ENCODE data around the gene NRL.
A peak's percentile ranks its signal among the peaks of the same experiment; 100 is the strongest.

Gene NRL

GRCh38 chr14:24066496-24067132 is 48.1 kb downstream of the NRL start:
- DNase-seq (ENCODE audit: low read depth, low spot score): no peak

DNA sequence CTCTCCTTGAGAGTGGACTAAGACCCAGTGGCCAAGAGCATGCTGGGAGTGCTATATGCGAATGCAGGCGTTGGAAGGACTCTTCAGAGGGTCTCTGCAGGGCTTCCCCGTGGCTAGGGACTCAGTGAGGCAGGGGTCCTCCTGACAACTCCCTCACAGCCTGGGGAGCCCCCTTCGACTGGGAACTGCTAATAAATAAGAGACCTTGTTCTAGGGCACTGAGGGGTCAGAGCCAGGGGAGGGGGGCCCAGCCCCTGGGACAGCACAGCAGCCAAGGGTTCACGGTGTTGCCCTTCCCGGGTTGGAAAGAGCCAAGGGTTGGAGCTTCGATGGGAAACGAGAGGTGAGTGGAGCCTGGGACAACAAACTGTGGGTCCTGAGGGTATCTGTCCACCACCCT is 49.3 kb downstream of the NRL start:
- DNase-seq (ENCODE audit: low read depth, low spot score): no peak

GRCh38 chr14:24064856-24065255 is 49.9 kb downstream of the NRL start:
- DNase-seq (ENCODE audit: low read depth, low spot score): no peak

DNA sequence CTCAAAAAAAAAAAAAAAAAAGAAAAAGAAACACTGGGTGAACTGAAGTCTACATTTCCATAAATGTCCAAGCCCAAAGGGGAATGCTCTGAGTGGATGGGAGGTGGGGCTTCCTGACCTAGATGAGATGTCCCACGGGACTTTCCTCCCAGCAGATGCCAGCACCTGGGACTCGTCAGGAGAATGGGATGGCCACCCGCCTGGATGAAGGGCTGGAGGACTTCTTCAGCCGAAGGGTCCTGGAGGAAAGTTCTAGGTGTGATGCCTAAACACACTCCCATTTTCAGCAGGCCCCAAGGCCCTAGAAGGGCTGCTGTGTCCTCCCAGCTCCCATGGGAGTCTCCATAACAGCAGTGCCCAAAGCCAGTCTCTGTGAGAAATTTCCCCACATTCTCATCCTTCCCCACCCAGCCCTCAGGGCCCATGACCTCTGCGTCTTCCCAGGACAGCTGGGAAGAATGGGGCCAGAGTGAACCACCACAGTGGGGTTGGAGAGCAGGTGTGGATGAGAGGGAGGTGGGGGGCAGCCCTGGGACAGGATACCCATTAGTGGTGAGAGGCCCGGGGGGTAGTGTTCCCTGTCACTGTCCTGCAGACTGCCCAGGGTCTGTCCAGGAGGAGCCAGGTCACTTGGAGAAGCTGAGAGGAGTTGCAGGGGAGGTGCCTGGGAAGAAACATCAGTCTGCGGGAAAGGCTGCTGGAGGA is 50.5 kb downstream of the NRL start:
- DNase-seq (ENCODE audit: low read depth, low spot score): no peak

DNA sequence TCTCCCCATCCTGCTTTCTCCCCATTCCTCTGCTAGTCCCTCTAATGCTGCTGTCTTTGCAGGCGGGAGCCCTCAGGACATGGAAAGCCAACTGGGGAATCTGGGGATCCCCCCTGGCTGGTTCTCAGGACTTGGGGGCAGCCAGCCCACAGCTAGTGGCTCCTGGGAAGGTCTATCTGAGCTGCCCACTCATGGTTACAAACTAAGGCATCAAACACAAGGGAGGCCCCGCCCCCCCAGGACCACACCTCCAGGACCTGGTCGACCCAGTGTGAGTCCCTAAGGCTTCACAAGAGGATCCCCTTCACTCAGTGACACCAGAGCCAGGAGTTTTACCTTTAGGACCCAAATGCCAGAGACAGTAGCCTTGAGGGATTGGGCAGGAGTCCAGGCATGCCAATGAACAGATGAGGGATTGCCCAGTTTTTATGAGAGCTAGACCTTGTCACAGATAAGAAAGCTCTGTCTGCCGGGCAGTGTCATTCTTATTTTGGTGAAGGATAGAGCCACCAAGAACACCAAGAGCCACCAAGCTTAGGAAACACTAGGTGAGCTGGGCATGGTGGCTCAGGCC is 51.4 kb downstream of the NRL start:
- DNase-seq (ENCODE audit: low read depth, low spot score): no peak

DNA sequence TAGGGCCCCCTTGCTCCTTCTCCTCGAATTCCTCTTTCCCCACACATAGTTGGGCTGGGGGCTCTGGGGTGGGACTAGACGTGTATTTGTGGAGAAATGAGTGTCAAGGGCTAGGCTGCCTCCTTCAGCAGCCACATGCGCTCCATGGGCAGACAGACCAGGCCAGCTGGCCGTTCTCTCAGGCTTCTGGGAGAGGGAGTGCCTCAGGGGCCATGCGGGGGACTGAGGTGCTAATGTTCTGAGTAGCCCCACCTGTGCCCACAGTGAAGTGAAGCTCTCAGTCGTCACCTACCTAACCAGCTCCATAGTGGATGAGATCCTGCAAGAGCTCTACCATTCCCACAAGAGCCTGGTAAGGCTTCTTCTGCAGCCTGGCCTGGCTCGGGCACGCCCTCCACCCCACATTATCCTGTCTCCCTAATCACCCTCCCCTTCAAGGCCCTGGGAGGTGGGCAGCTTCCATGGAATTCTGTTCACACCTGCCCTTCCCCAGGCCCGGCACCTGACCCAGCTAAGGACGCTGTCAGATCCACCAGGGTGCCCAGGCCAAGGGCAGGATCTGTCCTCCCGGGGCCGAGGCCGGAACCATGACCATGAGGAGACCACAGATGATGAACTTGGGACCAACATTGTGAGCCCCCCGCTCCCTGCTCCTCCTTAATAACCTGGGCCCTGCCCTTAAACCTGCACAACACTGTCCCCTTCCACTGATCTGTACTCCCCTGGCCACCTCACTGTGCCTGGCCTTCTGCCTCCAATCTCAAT is 52.4 kb downstream of the NRL start:
- DNase-seq (ENCODE audit: low read depth, low spot score): no peak

DNA sequence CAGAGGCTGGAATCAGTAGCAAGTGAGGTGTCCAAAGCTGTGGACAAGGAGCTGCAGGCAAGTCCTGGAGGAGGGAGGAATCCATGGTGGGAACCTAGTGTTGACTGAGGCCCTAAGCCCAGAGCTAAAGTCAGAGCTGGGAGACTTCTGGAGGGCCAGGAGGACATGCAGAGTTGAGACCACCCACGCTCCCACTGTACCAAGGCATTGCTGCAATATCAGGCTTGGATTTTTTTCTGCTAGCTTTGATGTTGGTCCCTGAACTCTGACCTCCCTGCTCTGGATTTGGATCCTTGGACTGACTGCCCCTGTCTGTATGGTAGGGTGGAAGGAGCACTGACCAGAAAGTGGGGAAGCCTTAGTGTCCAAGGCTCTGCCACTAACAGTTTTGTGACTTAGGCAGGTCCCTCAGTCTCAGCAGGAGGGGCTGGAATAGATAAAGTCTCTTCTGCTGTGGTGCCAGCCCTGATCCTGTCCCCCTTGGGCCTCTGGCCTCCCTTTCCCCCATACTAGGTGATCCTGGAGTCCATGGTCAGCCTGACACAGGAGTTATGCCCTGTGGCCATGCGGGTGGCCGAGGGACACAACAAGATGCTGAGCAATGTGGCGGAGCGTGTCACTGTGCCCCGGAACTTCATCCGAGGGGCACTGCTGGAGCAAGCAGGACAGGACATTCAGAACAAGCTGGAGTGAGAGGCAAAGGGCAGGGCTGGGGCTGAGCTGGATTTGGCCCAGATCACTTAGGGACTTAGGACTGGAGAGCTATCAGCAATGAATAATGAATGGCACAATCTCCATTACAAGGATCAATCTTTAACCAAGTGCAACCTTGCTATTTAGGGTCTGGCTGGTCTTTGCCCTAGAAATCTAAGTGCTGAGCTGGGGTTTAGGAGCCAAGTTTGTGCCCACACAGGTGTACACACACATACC is 53.5 kb downstream of the NRL start:
- no peak for DNase-seq (ENCODE audit: low read depth, low spot score)

GRCh38 chr14:24060443-24060842 is 54.3 kb downstream of the NRL start:
- no peak for DNase-seq (ENCODE audit: low read depth, low spot score)

- no peak for DNase-seq (ENCODE audit: low read depth, low spot score)
Measured at GRCh38 chr14:24059841-24060388, 54.8 kb downstream of the NRL start.

DNA sequence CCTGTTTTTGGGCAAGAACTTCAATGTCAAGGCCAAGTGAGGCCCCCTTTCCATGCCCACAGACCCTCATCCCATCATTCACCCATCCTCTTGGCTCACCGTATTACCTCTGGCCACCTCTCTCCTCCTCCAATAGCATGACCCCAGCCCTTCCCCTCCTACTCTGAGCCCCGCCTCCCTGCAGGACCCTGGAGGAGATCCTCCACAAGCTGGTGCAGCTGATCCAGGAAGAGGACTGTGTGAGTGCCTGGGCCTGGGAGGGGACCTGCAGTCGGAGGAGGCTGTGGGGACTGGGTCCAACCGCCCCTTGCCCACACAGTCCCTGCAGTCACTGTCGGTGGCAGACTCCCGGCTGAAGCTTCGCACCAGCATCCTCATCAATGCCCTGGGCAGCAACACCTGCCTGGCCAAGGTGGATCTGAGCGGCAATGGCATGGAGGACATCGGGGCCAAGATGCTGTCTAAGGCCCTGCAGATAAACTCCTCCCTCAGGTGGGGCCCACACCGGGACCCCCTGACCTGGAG is 55.7 kb downstream of the NRL start:
- no peak for DNase-seq (ENCODE audit: low read depth, low spot score)

DNA sequence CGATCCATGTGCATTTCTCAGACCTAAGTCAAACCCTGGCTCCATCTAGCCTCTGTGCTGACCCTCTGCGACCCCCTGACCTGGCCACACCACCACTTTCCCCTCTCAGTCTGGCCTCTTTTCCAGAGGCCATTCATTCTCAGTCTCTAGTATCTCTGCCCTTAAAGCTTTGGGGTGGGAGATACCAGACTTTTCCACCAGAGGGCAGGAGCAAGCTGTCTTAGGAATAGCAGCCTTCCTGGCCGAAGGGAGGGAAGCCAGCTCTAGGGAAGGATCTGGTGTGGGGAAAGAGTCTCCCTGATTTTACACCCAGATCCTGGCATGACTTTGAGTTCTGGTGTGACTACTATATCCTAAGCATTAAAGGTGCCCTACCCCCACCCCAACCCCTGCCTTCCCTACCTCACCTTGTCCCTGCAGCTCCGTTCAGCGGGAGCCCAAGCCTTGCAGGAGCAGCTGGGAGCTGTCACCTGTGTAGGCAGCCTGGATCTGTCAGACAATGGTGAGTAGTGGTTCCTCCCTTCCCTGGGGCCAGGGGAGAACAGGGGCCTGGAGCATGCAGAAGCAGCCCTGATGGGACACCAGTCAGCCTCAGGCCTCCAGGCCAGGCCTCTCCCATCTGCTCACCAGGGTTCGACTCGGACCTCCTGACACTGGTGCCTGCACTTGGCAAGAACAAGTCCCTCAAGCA is 56.3 kb downstream of the NRL start:
- peak; percentile 81 for DNase-seq (ENCODE audit: low read depth, low spot score)

GRCh38 chr14:24057867-24058259 is 56.9 kb downstream of the NRL start:
- no peak for DNase-seq (ENCODE audit: low read depth, low spot score)

GRCh38 chr14:24057271-24057670 is 57.5 kb downstream of the NRL start:
- DNase-seq (ENCODE audit: low read depth, low spot score): no peak

DNA sequence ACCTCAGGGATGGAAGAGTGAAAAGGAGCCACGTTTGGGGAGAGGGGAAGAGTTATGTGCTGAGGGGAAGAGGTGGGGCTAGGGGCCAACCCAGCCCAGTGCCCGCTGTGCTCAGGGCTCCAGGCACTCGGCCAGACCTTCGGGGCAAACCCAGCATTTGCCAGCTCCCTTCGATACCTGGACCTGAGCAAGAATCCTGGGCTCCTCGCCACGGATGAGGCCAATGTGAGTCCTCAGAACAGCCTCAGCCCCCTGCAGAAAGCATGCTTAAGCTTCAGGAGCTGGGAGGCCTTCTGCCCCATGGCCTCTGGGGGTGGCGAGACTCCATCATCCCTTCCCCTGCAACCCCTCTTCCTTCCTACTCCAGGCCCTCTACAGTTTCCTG is 58.0 kb downstream of the NRL start:
- no peak for DNase-seq (ENCODE audit: low read depth, low spot score)

DNA sequence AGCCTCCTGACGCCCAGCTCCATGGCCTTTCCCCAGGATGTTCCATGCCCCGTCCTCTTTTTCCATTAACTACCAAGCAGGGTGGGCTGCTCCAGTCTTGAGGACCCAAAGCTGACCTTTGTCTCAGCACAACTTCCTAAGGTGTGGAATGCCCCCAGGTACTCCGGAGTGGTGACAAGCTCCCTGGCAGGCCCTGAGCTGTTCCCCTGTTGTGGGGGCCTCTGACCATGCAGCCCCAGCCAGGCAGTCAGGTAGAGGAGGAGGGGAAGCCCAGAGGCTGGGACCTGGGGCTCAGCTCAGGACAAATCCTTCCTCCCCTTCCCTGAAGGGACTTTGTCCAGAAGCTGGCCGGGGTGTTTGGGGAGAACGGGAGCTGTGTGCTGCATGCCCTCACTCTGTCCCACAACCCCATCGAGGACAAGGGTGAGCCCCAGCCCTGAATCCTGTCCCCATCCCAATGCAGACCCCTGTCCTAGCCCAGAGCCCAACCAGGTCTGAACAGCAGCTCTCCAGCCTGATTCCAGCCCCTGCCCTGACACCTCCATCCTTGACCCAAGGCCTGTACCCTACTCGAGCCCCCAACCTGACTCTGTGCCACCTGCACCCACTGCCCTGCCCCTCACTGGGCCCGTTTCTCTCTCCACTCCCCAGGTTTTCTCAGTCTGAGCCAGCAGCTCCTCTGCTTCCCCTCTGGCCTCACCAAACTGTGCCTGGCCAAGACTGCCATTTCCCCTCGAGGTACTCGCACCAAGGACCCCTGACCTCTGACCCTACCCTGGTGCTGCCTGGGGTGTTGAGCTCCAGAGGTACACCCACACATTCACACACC is 58.6 kb downstream of the NRL start:
- no peak for DNase-seq (ENCODE audit: low read depth, low spot score)

- DNase-seq (ENCODE audit: low read depth, low spot score): no peak
Measured at GRCh38 chr14:24054646-24055045, 60.1 kb downstream of the NRL start.

GRCh38 chr14:24054324-24054641 is 60.5 kb downstream of the NRL start:
- no peak for DNase-seq (ENCODE audit: low read depth, low spot score)

DNA sequence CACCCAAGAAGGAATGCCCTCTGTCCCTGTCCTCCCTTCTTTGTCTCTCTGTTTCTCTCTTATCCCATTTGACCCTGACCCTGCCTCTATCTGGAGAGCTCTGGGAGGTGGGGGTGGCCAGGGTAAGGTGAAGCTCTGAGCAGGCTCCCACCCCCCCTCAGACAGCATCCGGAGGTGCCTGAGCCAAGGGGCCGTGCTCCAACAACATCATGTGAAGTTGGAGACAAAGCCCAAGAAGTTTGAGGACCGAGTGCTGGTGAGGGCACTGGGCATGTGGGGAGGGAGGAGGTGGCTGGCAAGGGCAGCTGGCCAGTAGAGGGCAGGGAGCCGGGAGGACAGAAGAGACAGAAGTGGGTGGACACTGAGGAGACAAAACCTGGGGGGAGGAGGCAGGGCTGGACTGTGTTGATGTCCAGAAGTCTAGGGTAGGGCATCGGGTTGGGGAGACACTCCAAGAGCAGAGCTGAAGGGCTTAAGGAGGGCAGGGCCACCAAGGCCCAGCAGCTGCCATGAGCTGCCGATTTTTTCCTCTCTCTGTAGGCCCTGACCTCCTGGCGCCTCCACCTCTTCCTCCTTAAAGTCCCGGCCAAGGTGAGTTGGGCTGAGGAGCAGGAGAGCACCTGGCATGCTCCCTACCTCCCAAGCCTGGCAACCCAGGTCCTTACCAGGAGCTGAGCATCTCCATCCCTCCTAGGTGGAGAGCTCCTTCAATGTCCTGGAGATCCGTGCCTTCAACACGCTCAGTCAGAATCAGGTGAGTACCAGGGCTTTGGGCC is 61.0 kb downstream of the NRL start:
- no peak for DNase-seq (ENCODE audit: low read depth, low spot score)

Measured in astrocyte of the hippocampus (primary cell).